Pancreas (tissue), 10 donors: ENCODE results near the gene CFAP410. TPM values are rescaled to one million over a fixed set of nuclear protein-coding genes. Genes with fewer than 3 reads are reported as not detected.
"Not testable (repeated sequence)": the region's sequence is repeated elsewhere in the genome, so short reads cannot be mapped to it uniquely, and the experiment has no call there.

Source experiments
- ATAC-seq, 4 donors: fragments of 200-7000 bp; cut with Tn5 transposase; one replicate each; pipeline versions ENCODE4 v1.8.0 to v1.9.1; 2020; ENCODE audit warnings: mild to moderate bottlenecking in 4 of 4, moderate library complexity in 4 of 4
- DNase-seq, 6 donors: peaks; one replicate each; pipeline ENCODE4 v3.0.0-alpha.2; 2020
- FAIRE-seq: peaks from 2 replicates; lab custom pipeline; 2012; peaks lifted over from hg19 to GRCh38; lab: Jason Lieb, UNC
- H3K27ac ChIP-seq, 4 donors: fragments of 200-600 bp; sonication (generic); 1 replicate in 3 of 4; 2 replicates in 1 of 4; pipeline versions ENCODE4 v1.5.0 to v1.8.0; 2020
- H3K27me3 ChIP-seq, 4 donors: fragments of 200-600 bp; one replicate each; pipeline ENCODE4 v1.8.0; 2021
- H3K36me3 ChIP-seq, 3 donors: fragments of 200-600 bp; sonication (generic) in 1 of 3; one replicate each; pipeline versions ENCODE4 v1.5.0 to v1.8.0; 2020 to 2021
- H3K4me1 ChIP-seq, 3 donors: fragments of 200-600 bp; one replicate each; pipeline ENCODE4 v1.8.0; 2021
- H3K4me3 ChIP-seq, 4 donors: fragments of 200-600 bp; sonication (generic) in 2 of 4; one replicate each; pipeline versions ENCODE4 v1.5.0 to v1.8.0; 2020 to 2021
- H3K9me3 ChIP-seq, 4 donors: fragments of 200-600 bp; one replicate each; pipeline ENCODE4 v1.8.0; 2021
- WGBS, 2 donors: extraction: QIAGEN DNeasy Blood & Tissue Kit; methylation state at CpG; one replicate each; pipeline ENCODE4 v1.1.7; 2013; 5-methylcytosine and 5-hydroxymethylcytosine counted together
- intact Hi-C, 3 donors: fragments of 100-400 bp; cut with DNase I; formaldehyde crosslinking; loops; one replicate each; pipeline versions ENCODE4 v1.11.1 to v1.14.2; 2022
- polyA plus RNA-seq, 2 donors: library from polyadenylated mRNA; stranded (reverse); fragments of 200-250 nt; gene quantifications; one replicate each; pipeline ENCODE4 v1.2.3, GENCODE V29; 2013
- total RNA-seq, 6 donors: library from RNA; stranded (reverse); fragmentation: NEBNext Ultra II Directional in 4 of 6; extraction: Animal tissue kit (Norgen Biotek cat#: 25700) in 4 of 6; gene quantifications; one replicate each; pipeline versions ENCODE4 v1.2.1 to v1.2.4, GENCODE V29; 2021 to 2023
- TF ChIP-seq, protein P1 (sequence below), 4 donors: fragments of 200-600 bp; sonication (generic) in 3 of 4; IDR thresholded peaks; one replicate each; pipeline versions ENCODE4 v1.5.0 to v1.8.0; 2021; ENCODE audit warnings: antibody characterized with exemption in 4 of 4
- donor health status: healthy with polysubstance abuse.
- donor health status: DM: no; HTN: no; CAD: no; lungs with moderate emphysema.
- donor health status: DM: no; HTN: no; CAD: no.
- donor health status: control.
- donor health status: control.
- donor health status: Bipolar disorder and iron deficiency.
- donor health status: DM: yes; HTN: yes; CAD: no.
- donor health status: DM: no; HTN: no; CAD: no.
- donor health status: DM: no; HTN: no; CAD: no.
- donor health status: DM: yes; HTN: yes; CAD: no.

Gene CFAP410
- total and polyA plus RNA-seq, 8 donors = 10.3 to 118 (median 16.3) TPM

DNA sequence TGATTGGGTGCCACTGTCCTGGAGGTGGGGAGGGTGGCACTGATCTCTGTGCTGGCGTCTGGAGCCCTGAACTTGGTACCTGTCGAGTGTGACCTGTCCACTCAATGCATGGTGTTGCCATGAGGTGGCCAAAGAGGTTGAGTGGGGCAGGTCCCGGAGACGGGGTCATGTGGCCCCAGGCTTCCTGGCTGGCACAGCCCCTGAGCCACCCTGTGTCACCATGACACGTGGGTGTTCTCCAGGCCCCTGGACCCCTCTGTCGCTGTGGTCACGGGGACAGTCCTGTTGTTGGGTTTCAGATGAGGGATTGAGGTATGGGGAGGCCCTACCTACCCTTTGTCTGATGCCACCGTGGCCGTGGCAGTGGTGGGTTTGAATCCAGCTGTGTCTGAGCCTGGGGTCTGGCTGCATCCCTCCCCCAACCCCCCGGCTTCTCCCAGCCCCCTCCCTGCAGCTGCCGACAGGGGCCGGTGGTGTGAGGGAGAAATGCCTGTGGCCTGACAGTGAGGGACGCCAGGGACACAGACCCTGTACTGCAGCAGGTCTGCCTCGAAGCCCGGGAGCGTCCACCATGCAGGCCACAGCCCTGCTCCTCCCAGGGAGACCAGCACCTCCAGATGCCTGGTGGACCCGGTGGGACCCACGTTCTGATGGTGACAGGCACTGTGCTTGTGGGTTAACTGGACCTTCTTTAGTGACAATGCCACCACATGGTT, 26.2 kb upstream of the CFAP410 start:
- H3K4me3 ChIP-seq = no peak overlapping the region
- intact Hi-C loops = no loop called here
- no peaks in the 10 kb centered on the region for H3K36me3 ChIP-seq
- FAIRE-seq (no peak), DNase-seq (peak in 2 of 6 donors; percentile 37 to 44), ATAC-seq (no peak)
- no peak overlapping the region for H3K27ac ChIP-seq
- H3K9me3 ChIP-seq = no peaks in the 10 kb centered on the region
- TF ChIP-seq, protein P1, sequence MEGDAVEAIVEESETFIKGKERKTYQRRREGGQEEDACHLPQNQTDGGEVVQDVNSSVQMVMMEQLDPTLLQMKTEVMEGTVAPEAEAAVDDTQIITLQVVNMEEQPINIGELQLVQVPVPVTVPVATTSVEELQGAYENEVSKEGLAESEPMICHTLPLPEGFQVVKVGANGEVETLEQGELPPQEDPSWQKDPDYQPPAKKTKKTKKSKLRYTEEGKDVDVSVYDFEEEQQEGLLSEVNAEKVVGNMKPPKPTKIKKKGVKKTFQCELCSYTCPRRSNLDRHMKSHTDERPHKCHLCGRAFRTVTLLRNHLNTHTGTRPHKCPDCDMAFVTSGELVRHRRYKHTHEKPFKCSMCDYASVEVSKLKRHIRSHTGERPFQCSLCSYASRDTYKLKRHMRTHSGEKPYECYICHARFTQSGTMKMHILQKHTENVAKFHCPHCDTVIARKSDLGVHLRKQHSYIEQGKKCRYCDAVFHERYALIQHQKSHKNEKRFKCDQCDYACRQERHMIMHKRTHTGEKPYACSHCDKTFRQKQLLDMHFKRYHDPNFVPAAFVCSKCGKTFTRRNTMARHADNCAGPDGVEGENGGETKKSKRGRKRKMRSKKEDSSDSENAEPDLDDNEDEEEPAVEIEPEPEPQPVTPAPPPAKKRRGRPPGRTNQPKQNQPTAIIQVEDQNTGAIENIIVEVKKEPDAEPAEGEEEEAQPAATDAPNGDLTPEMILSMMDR (IDR thresholded peaks at IDR 0.05) = no peak
- peaks cover 0 to 4% (median 0%) of the 10 kb centered on the region in 3 donors for H3K4me1 ChIP-seq
- H3K27me3 ChIP-seq = no peaks in the 10 kb centered on the region
- WGBS, 2 donors = 68 to 81% methylated on average over 18 of the region's 18 CpGs

DNA sequence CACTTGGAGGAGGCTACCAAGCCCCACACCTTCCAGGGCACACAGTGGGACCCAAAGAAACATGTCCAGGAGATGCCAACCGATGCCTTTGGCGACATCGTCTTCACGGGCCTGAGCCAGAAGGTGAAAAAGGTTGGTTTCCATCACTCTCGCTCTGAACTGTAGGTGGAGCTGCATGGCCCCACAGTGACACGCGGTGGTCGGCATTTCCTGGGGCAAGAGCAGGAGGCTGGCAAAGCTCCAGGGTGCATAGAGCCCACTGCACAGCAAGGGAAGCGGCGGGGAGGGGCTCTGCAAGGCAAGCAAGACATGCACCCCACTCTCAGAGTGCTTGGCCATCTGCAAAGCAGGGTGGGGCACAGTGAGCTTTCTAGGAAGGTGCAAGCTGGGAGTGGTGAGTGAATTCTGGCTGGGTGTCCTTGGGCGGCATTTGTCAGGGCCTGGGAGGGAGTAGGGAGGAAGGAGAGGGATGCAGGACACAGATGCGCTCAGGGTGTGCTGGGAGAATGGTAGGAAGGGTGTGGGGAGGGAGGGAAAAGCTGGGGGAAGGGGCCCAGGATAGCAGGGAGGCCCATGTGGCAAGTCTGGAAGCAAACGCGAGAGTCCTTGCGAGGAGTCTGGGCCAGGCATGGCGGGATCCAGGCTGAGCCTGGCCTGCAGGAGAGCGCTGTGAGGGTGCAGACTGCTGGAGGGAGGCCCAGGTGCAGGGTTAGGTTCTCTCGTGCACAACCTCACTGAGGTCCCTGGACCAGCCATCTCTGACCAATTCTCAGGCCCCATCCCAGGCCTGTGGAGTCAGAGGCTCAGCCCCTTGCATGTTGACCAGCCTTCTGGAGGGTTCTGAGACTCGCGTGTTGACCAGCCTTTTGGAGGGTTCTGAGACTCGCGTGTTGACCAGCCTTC, 25.2 kb upstream of the CFAP410 start:
- FAIRE-seq = no peak
- no peaks in the 10 kb centered on the region for H3K27me3 ChIP-seq
- H3K4me3 ChIP-seq = no peak overlapping the region
- intact Hi-C loops = no loop called here
- no peaks in the 10 kb centered on the region for H3K9me3 ChIP-seq
- 68 to 74% methylated on average over 22 of the region's 22 CpGs for WGBS, 2 donors
- TF ChIP-seq, protein P1 (IDR thresholded peaks at IDR 0.05) = no peak
- ATAC-seq = no peak
- H3K27ac ChIP-seq = no peak overlapping the region
- H3K4me1 ChIP-seq = no peaks in the 10 kb centered on the region
- H3K36me3 ChIP-seq = no peaks in the 10 kb centered on the region
- DNase-seq = peak in 2 of 6 donors; percentile 46 to 50

DNA sequence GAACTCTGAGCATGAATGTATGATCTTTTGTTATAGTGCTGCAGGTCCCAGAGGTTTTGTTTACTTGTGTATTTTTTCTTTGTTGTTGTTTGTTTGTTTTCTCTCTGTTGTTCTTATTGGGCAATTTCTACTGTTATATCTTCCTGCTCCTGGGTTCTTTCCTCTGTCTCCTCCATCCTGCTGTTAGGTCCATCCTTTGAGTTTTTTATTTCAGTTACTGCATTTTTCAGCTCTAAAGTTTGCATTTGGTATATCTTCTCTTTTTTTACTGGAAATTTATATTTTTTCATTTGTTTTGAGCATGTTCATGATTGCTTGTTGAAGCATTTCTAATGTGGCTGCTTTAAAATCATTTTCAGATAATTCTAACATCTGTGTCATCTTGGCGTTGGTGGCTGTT, 24.1 kb upstream of the CFAP410 start:
- Histone ChIP-seq H3K9me3 (no peaks in the 10 kb centered on the region), H3K36me3 (no peaks in the 10 kb centered on the region), H3K27me3 (no peaks in the 10 kb centered on the region), H3K4me1 (no peaks in the 10 kb centered on the region), H3K27ac (no peak overlapping the region), H3K4me3 (no peak overlapping the region)
- DNase-seq (no peak), FAIRE-seq (no peak), ATAC-seq (no peak)
- 82 to 88% methylated on average over 1 of the region's 1 CpG for WGBS, 2 donors
- TF ChIP-seq, protein P1 (IDR thresholded peaks at IDR 0.05) = no peak
- intact Hi-C loops = no loop called here

DNA sequence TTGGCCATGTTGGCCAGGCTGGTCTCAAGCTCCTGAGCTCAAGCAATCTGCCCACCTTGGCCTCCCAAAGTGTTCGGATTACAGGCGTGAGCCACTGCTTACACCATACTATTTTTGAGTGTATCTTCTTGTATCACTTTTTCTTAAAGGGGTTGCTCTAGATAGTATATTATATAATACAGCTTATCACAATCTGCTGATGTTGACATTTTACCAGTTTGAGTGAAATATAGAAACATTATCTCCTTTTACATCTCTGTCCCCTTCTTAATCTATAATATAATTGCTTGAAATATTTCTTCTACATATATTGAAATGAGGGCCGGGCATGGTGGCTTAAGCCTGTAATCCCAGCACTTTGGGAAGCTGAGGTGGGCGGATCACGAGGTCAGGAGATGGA, 22.7 kb upstream of the CFAP410 start:
- H3K27me3 ChIP-seq, intact Hi-C loops, FAIRE-seq, H3K27ac ChIP-seq, ATAC-seq, H3K36me3 ChIP-seq, H3K4me1 ChIP-seq, DNase-seq, H3K4me3 ChIP-seq, H3K9me3 ChIP-seq: not testable (repeated sequence)
- WGBS, 2 donors = 68 to 73% methylated on average over 5 of the region's 5 CpGs

DNA sequence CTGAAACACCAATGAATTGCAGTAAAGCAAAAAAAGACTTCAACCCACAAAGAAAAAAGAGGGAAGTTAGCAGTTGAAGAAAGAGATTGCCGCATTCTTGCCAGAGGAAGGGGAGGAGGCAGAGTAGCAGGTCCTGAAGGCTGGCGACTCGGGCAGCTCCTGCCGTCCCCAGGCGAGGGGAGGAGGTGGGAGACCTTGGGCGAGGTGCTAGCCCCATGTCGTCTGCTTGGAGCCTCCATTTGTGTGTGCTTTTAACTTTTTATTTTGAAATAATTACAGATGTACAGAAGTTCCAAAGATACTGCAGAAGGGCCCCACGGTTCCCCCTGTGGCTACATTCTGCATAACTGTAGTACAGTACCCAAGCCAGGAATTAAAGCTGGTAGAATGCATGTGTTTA, 21.0 kb upstream of the CFAP410 start:
- Histone ChIP-seq H3K27me3 (no peaks in the 10 kb centered on the region), H3K4me3 (no peak overlapping the region), H3K36me3 (no peaks in the 10 kb centered on the region), H3K4me1 (no peaks in the 10 kb centered on the region), H3K9me3 (no peaks in the 10 kb centered on the region), H3K27ac (no peak overlapping the region)
- ATAC-seq (peak in 1 of 4 donors; percentile 41), FAIRE-seq (no peak), DNase-seq (no peak)
- 25 to 34% methylated on average over 8 of the region's 8 CpGs for WGBS, 2 donors
- TF ChIP-seq, protein P1 (IDR thresholded peaks at IDR 0.05) = no peak
- intact Hi-C loops = no loop called here
